A204.1 (cell line): ENCODE measurements around the gene DR1.
A peak's percentile ranks its signal among the peaks of the same experiment; 100 is the strongest.

Source experiments
- FAIRE-seq: peaks from 2 replicates; lab custom pipeline; 2012; peaks lifted over from hg19 to GRCh38; lab: Jason Lieb, UNC

DR1 gene

DNA sequence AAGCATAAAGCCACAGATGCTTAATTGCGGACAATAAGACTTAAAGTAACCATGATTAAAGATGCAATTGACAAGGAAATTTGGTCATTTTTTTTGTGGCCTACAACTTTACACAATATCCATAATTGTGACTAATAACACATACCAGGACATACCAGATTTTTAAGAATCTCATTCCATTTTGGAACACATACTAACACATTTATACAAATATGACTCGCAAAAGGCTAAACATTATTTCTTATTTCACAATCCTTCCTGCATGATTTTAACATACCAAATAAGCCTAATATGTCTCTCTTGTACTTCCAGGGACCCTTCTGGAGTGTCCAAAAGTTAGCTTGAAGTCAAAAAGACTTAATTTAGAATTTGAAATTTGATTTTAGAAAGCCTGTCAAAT, 48.8 kb downstream of the DR1 start:
- FAIRE-seq: peak; percentile 19

DNA sequence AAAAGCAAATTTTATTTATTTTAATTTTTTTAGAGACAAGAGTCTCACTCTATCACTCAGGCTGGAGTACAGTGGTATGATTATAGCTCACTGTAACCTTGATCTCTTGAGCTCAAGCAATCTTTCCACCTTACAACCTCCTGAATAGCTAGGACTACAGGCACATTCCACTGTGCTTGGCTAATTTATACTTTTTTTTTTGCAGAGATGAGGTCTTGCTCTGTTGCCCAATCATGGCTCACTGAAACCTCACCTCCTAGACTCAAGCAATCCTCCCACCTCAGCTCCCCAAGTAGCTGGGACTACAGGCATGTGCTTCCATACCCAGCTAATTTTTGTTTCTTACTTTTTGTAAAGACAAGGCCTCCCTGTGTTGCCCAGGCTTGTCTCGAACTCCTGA, 49.5 kb downstream of the DR1 start:
- no peak for FAIRE-seq

DNA sequence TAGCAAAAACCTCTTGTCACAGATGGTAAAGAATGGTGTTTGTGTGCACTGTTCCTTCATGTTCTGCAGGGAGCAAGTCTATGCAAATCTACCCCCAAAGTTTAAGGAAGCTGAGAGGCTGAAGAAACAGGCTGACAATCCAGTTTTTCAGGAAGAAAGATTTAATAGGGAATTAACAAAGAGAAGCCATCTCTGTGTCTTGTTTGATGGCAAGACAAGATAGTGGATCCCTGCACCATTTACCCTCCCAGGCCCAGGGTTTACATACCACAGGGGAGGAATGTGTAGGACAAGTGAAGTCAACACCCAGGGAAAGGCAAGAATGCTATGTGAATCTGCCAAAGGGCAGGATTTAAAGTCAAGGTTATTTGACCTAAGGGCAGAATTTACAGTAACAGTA, 54.1 kb downstream of the DR1 start:
- FAIRE-seq: no peak

DNA sequence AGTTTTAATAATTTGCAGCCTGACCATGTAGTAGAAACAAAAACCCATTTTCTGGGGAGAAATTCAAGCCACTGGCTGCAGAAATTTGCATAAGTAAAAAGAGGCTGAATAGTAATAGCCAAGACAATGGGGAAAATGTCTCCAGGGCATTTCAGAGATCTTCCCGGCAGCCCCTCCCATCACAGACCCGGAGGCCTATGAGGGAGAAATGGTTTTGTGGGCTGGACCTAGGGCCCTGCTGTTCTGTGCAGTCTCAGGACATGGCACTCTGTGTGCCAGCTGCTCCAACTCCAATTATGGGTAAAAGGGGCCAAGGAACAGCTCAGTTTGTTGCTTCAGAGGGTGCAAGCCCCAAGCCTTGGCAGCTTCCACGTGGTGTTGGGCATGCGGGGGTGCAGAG, 62.5 kb downstream of the DR1 start:
- no peak for FAIRE-seq

DNA sequence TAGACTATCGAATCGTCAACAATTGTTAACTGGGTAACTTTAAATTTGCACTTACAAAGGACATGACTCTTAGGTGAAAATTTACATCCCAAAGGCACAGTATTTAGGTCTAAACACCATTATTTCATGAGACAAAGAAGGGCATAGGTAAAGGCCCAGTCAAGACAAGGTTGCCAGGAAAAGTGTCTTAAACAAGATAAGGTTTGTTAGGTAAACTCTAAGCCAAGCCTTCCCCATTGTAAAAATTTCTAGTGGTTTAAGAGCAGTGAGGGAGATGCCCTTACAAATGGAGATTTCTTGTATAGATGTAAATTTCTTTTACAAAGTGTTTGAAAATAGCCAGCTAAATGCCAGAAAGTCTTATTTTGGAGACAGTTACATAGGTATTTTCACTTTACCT, 65.3 kb downstream of the DR1 start:
- no peak for FAIRE-seq

DNA sequence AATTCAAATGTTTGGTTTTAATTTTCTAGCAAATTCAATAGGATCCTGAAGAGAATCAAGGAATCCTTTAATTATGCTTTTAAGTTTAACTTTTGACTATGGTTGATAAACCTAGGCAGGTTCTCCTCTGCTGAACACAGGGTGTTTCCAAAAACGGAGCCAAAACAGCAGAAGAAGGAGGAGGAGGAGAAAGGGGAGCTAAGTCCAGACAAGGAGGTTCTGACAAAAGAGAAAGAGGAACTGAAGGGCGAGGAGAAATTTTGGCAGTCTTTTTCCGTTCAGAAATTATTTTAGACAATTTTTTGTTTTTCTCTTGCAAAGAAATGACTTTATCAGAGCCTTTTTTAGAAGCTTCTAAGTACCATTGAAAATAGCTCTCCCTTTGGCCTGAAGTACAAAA, 69.0 kb downstream of the DR1 start:
- no peak for FAIRE-seq

DNA sequence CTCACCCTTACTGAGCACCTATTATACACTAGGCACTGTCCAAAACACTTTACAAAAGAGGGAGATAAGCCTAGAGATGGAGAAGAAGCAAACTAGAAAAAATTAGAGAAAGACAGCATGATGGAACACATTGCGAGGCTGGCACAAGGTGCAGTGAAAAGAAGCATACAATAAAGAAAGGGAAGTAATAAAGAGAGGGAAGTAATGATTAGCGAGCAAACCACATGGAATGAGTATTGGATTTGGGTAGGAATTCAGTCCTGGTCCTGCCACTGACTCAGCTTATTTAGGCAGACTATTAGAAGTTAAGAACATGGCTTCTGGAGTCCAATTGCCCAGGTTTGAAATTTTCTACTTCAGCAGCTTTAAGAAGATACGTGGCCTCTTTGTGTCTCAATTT, 69.6 kb downstream of the DR1 start:
- FAIRE-seq: no peak

DNA sequence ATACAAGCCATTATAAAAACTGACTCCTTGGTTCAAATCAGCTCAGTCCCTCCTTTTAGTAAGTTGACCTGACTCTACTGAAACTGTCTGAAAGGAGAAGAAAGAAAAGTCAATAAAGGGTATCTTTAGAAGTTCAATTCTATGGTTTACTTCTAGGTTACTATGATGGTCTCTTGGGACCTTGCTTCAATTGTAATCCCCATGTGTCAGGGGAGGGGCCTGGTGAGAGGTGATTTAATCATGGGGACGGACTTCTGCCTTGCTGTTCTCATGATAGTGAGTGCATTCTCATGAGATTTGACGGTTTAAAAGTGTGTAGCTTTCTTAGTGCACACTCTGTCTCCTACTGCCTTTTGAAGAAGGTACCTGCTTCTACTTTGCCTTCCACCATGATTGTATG, 70.5 kb downstream of the DR1 start:
- FAIRE-seq: no peak
